GM13976 (cell line): ENCODE data around the gene UBR3.
"Not testable (repeated sequence)": the region's sequence is repeated elsewhere in the genome, so short reads cannot be mapped to it uniquely, and the experiment has no call there.

ENCODE experiments used
- DNase-seq: peaks from one replicate; pipeline ENCODE4 v3.0.0; 2012; ENCODE audit warnings: low spot score
- CTCF ChIP-seq: IDR thresholded peaks from 2 replicates; pipeline ENCODE4 v1.5.1; 2012; ENCODE audit warnings: borderline replicate concordance, mild to moderate bottlenecking; ENCODE audit not compliant: insufficient read depth; ENCODE audit errors: extremely low read depth, missing control alignments, control extremely low read depth
- in situ Hi-C: fragments of 300-500 bp; cut with MboI; formaldehyde crosslinking; loops from one replicate; pipeline ENCODE4 v1.12.0; 2022; ENCODE audit warnings: low sequenced_read_pairs, mixed read lengths, inconsistent platforms; ENCODE audit not compliant: unreplicated experiment

The UBR3 gene

DNA sequence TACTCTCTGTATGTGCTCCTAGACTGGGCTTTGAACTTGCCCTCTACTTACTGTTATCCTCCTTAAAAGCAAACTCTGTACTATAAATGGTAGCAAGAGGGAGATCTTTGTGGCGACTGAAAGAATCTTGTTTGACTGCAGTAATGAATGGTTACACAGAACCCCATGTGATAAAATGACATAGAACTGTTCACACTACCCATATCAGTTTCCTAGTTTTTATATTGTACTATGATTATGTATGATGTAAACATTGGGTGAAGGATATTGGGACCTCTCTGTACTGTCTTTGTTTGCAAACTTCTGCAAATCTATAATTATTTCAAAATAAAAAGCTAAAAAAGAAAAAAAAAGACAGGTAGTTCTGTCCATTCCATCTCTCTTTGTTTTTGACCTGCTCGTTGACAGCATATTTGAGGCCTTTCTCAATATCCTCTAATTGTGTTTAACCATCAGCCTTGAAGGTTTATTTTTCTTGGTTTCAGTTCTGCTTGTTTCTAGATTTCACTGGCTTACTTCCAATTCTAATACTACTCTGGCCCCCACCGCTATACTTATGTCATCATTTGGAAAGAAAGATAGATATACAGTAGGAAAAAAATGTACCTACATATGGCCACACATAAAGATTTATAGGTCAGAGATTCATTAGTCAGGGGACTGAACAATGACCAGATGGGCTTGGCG is 271.5 kb downstream of the UBR3 start:
- no peak for TF ChIP-seq CTCF
- DNase-seq = no peak
- in situ Hi-C loops = no loop called here

- no peak for DNase-seq
- in situ Hi-C loops = no loop called here
- no peak for TF ChIP-seq CTCF
These were observed 274.5 kb downstream of the UBR3 start for GRCh38 chr2:170101789-170102188.

GRCh38 chr2:170106102-170106840 is 279.0 kb downstream of the UBR3 start:
- no peak for DNase-seq
- no peak for TF ChIP-seq CTCF
- in situ Hi-C loops = no loop called here

DNA sequence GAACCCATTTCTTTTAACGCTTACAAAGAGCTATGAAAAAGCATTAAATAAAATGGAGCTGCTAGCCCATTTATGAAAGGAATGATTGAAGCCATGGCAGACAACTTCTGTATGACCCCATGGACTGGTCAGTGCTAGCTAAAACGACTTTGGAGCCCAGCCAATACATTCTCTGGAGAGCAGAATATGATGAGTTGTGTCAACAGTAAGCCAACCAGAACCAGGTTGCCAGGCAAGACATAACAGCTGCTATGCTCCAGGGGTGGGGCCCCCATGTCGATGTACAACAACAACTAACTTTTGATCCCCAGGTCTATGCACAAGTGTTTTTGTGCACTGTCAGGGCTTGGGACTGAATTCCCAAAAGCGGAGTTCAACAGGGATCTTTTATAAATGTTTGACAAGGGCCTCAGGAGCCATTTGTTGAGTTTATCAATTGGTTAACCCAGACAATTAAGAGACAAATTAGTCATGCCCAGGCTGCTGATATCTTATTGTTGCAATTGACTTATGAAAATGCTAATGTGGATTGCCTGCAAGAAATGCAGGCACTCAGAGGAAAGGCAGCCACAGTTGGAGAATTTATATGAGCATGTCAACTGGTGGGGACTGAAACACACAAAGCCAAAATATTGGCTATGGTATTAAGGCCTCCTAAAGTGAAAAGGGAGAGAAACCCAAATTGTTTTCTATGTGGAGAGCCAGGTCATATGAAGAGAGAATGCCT is 286.1 kb downstream of the UBR3 start:
- in situ Hi-C loops = no loop called here
- DNase-seq = no peak
- TF ChIP-seq CTCF = no peak

DNA sequence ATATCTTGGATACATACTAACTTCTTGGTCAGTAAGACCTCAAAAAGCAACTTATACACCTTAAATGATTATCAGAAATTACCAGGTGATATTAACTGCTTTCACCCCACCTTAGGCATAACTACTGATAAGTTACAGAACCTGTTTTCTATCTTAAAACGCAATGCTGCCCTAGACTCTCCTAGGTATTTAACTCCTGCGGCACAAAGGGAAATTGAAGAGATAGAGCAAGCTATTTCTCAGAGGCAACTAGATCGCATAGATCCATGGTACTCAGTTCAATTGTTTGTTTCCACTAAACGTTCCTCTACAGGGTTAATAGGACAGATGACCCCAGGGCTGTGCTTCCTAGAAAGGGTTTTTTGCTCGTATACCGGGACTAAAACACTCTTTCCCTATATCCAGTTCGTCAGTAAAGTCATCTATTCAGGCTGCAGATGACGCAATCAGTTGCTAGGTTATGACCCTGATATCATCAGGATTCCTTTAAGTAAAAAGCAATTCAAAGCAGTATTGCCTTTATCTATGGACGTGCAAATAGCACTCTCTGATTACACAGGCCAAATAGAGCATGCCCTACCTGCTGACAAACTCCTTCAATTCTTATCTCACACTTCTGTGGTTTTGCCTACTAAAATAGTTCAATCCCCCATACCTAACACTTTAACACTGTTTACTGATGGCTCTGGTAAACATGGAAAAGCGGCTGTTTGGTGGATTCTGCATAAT is 288.4 kb downstream of the UBR3 start:
- no peak for DNase-seq
- TF ChIP-seq CTCF = no peak
- in situ Hi-C loops = no loop called here

GRCh38 chr2:170118641-170119040 is 291.4 kb downstream of the UBR3 start:
- no peak for DNase-seq
- no peak for TF ChIP-seq CTCF
- in situ Hi-C loops = no loop called here

DNA sequence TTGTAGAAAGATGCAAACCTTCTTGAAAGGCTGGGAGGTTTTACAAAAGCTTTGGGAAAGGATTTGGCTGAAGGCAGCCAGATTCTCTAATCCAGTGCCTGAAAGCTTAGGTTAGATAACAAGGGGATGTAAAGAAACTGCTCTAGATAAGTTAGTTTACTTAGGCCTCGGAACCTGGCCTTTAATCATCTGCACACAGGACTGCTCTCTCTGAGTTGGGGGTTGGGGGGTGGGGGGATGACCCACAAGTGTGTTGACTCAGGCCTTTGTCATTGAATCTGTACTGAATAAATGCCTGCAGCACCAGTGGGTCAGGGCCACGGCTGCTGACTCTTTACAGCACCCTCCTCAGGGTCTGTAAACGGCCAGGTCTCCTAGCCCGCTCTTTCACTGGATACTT is 292.1 kb downstream of the UBR3 start:
- DNase-seq, in situ Hi-C loops: not testable (repeated sequence)
